Skeletal muscle tissue (tissue), 4 donors: ENCODE results near the gene RASA2. TPM values are rescaled to one million over a fixed set of nuclear protein-coding genes. Genes with fewer than 3 reads are reported as not detected.

ENCODE experiments used
- H3K27ac ChIP-seq: one replicate; pipeline ENCODE4 v1.7.0; 2013; ENCODE audit warnings: mild to moderate bottlenecking, low read depth, low read length, inconsistent platforms
- H3K27me3 ChIP-seq, 3 donors: one replicate each; pipeline ENCODE4 v1.7.0; 2013; ENCODE audit warnings: low read length in 3 of 3; ENCODE audit not compliant: control insufficient read depth in 3 of 3, insufficient read depth in 3 of 3
- H3K36me3 ChIP-seq, 3 donors: one replicate each; pipeline ENCODE4 v1.7.0; 2013; ENCODE audit warnings: low read length in 3 of 3; ENCODE audit not compliant: control insufficient read depth in 3 of 3, insufficient read depth in 3 of 3
- H3K4me1 ChIP-seq, 3 donors: one replicate each; pipeline ENCODE4 v1.7.0; 2013; ENCODE audit warnings: low read length in 3 of 3, mild to moderate bottlenecking in 3 of 3; ENCODE audit not compliant: control insufficient read depth in 3 of 3, insufficient read depth in 3 of 3
- H3K4me3 ChIP-seq, 3 donors: one replicate each; pipeline ENCODE4 v1.7.0; 2013; ENCODE audit warnings: low read length in 3 of 3
- H3K9ac ChIP-seq, 3 donors: one replicate each; pipeline ENCODE4 v1.7.0; 2013; ENCODE audit warnings: low read length in 3 of 3, mild to moderate bottlenecking in 3 of 3, moderate library complexity in 2 of 3, low read depth in 1 of 3
- H3K9me3 ChIP-seq, 3 donors: one replicate each; pipeline ENCODE4 v1.7.0; 2013; ENCODE audit warnings: low read length in 3 of 3; ENCODE audit not compliant: control insufficient read depth in 3 of 3
- total RNA-seq: library from RNA; depleted of rRNA; stranded (reverse); fragments of >200 nt; gene quantifications from one replicate; pipeline ENCODE4 v1.2.3, GENCODE V29; 2014
- donor health status: Osteomylitis.

The RASA2 gene
- total RNA-seq, 1 donor from 2014 or later, result 9.9 TPM

GRCh38 chr3:141578202-141578973 is 91.6 kb downstream of the RASA2 start:
- H3K36me3 ChIP-seq, result peaks cover 13 to 25% (median 21%) of the 10 kb centered on the region in 3 donors
- H3K4me1 ChIP-seq, result no peaks in the 10 kb centered on the region
- H3K9me3 ChIP-seq, result no peaks in the 10 kb centered on the region
- no peak overlapping the region for H3K4me3 ChIP-seq
- H3K27me3 ChIP-seq, result no peaks in the 10 kb centered on the region
- no peak overlapping the region for H3K9ac ChIP-seq
- no peak overlapping the region for H3K27ac ChIP-seq

- peaks cover 7 to 28% (median 25%) of the 10 kb centered on the region in 3 donors for H3K36me3 ChIP-seq
- H3K4me3 ChIP-seq, result no peak overlapping the region
- no peaks in the 10 kb centered on the region for H3K9me3 ChIP-seq
- H3K27me3 ChIP-seq, result no peaks in the 10 kb centered on the region
- H3K9ac ChIP-seq, result no peak overlapping the region
- no peaks in the 10 kb centered on the region for H3K4me1 ChIP-seq
- no peak overlapping the region for H3K27ac ChIP-seq
These were observed 107.5 kb downstream of the RASA2 start for GRCh38 chr3:141594357-141594756.

- Histone ChIP-seq H3K27ac (no peak overlapping the region), H3K4me3 (no peak overlapping the region), H3K36me3 (peaks cover 5 to 17% (median 10%) of the 10 kb centered on the region in 3 donors)
These were observed 111.1 kb downstream of the RASA2 start for GRCh38 chr3:141597931-141598330.

GRCh38 chr3:141600331-141600730 is 113.5 kb downstream of the RASA2 start:
- Histone ChIP-seq H3K4me3 (no peak overlapping the region), H3K9me3 (peaks cover 0 to 5% (median 0%) of the 10 kb centered on the region in 3 donors), H3K27ac (no peak overlapping the region), H3K36me3 (peaks cover 5 to 10% (median 5%) of the 10 kb centered on the region in 3 donors), H3K27me3 (no peaks in the 10 kb centered on the region), H3K9ac (no peak overlapping the region), H3K4me1 (no peaks in the 10 kb centered on the region)

More at GRCh38 chr3:141597931-141598330, 111.1 kb downstream of the RASA2 start:
- Histone ChIP-seq H3K27me3 (no peaks in the 10 kb centered on the region), H3K9ac (no peak overlapping the region), H3K4me1 (no peaks in the 10 kb centered on the region), H3K9me3 (peaks cover 0 to 5% (median 0%) of the 10 kb centered on the region in 3 donors)

GRCh38 chr3:141602706-141603105 is 115.9 kb downstream of the RASA2 start:
- H3K36me3 ChIP-seq, result peaks cover 0 to 5% (median 3%) of the 10 kb centered on the region in 3 donors
- H3K27me3 ChIP-seq, result no peaks in the 10 kb centered on the region
- no peaks in the 10 kb centered on the region for H3K4me1 ChIP-seq
- H3K9ac ChIP-seq, result no peak overlapping the region
- no peak overlapping the region for H3K27ac ChIP-seq
- peaks cover 0 to 5% (median 0%) of the 10 kb centered on the region in 3 donors for H3K9me3 ChIP-seq
- no peak overlapping the region for H3K4me3 ChIP-seq

- no peaks in the 10 kb centered on the region for H3K4me1 ChIP-seq
These were observed 116.7 kb downstream of the RASA2 start for GRCh38 chr3:141603473-141604035.

GRCh38 chr3:141605883-141606282 is 119.1 kb downstream of the RASA2 start:
- no peaks in the 10 kb centered on the region for H3K27me3 ChIP-seq
- no peak overlapping the region for H3K27ac ChIP-seq
- peaks cover 0 to 4% (median 0%) of the 10 kb centered on the region in 3 donors for H3K9me3 ChIP-seq
- no peaks in the 10 kb centered on the region for H3K4me1 ChIP-seq
- H3K36me3 ChIP-seq, result peaks cover 9 to 22% (median 20%) of the 10 kb centered on the region in 3 donors
- H3K9ac ChIP-seq, result no peak overlapping the region
- no peak overlapping the region for H3K4me3 ChIP-seq

More at GRCh38 chr3:141603473-141604035, 116.7 kb downstream of the RASA2 start:
- H3K27ac ChIP-seq, result no peak overlapping the region
- peaks cover 7 to 9% (median 8%) of the 10 kb centered on the region in 3 donors for H3K36me3 ChIP-seq
- H3K9ac ChIP-seq, result no peak overlapping the region
- no peak overlapping the region for H3K4me3 ChIP-seq
- H3K9me3 ChIP-seq, result peaks cover 0 to 5% (median 0%) of the 10 kb centered on the region in 3 donors
- no peaks in the 10 kb centered on the region for H3K27me3 ChIP-seq

- Histone ChIP-seq H3K4me3 (no peak overlapping the region), H3K4me1 (no peaks in the 10 kb centered on the region), H3K9me3 (no peaks in the 10 kb centered on the region), H3K36me3 (peaks cover 11 to 34% (median 32%) of the 10 kb centered on the region in 3 donors), H3K27me3 (no peaks in the 10 kb centered on the region), H3K9ac (no peak overlapping the region), H3K27ac (no peak overlapping the region)
These were observed 121.6 kb downstream of the RASA2 start for GRCh38 chr3:141608438-141608837.

- Histone ChIP-seq H3K9me3 (no peaks in the 10 kb centered on the region), H3K27ac (no peak overlapping the region), H3K36me3 (peaks cover 11 to 32% (median 31%) of the 10 kb centered on the region in 3 donors), H3K27me3 (no peaks in the 10 kb centered on the region), H3K4me3 (no peak overlapping the region), H3K9ac (no peak overlapping the region), H3K4me1 (no peaks in the 10 kb centered on the region)
These were observed 124.1 kb downstream of the RASA2 start for GRCh38 chr3:141610939-141611338.
